ENCODE measurements around the gene PDE8A.
"Not testable (repeated sequence)": the region's sequence is repeated elsewhere in the genome, so short reads cannot be mapped to it uniquely, and the experiment has no call there.

Gene PDE8A

DNA sequence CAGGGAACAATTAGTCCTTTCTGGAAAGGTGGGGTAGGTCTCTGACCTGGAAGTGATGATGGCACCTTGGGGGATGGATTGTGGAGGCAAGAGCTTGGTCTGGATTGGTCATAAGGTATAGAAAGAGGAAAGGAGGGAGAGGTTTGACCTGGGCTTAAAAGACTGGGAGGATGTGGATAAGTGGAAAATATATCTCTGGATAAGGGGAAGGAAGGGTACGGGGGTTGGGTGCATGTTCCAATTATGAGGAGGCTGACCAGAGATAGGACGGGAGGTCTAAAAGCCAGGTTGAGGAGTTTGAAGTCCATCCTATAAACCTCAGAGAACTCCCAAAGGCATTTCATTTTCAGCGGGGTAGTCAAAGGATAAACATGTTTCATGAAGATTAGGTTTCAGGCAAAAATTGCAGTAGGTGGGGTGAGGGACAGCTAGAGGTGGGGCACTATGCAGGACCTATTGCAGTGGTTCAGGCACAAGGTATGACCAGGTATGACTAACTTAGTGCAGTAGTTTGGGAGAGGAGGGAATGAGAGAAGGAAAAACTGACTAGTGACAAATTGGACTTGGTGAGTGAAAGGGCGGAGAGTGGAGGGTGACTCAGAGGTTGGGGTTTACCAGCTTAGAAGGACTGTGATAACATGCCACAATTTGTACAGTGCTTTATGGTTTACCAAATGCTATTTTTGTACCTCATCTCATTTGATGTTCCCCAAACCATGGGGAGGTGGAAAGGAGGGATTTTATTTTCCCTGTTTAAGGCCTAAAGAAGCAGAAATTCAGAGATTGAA lies 10.7 kb downstream of the PDE8A start:
- DNase-seq = peak; percentile 74

DNA sequence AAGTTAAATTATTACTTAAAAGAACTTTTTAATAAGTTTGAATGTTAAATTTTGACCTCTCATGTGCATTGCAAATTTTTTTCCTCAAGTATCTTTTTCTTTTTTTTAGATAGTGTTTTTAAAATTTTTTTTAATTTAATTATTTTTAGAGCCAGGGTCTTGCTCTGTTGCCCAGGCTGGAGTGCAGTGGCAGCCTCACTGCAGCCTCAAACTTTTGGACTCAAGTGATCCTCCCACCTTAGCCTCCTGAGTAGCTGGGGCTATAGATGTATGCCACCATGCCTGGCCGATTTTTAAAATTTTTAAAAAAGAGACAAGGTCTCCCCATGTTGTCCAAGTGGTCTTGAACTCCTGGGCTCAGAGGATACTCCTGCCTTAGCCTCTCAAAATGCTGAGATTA lies 14.4 kb downstream of the PDE8A start:
- DNase-seq = no peak

DNA sequence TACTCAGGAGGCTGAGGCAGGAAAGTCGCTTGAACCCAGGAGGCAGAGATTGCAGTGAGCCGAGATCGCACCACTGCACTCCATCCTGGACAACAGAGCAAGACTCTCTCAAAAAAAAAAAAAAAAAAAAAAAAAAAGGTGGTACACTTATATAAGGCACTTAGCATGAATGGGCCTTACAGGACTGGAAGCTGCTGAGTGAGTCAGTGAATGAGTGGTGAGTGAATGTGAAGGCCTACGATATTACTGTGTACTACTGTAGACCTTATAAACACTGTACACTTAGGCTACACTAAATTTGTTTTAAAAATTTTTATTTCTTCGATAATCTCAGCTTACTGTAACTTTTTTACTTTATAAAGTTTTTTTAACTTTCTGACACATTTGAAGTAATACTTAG lies 15.1 kb downstream of the PDE8A start:
- DNase-seq = peak; percentile 21

DNA sequence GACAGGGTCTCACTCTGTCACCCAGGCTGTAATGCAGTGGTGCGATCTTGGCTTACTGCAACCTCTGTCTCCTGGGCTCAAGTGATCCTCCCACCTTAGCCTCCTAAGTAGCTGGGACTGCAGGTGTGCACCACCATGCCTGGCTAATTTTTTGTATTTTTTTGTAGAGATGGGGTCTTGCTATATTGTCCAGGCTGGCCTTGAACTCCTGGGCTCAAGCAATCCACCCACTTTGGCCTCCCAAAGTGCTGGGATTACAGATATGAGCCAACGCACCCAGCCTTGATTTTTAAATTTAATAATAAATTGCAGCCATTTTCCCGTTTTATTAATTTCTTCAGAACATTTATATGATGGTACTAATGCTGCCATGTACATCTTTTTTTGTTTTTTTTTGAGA lies 15.6 kb downstream of the PDE8A start:
- not testable (repeated sequence) for DNase-seq

DNA sequence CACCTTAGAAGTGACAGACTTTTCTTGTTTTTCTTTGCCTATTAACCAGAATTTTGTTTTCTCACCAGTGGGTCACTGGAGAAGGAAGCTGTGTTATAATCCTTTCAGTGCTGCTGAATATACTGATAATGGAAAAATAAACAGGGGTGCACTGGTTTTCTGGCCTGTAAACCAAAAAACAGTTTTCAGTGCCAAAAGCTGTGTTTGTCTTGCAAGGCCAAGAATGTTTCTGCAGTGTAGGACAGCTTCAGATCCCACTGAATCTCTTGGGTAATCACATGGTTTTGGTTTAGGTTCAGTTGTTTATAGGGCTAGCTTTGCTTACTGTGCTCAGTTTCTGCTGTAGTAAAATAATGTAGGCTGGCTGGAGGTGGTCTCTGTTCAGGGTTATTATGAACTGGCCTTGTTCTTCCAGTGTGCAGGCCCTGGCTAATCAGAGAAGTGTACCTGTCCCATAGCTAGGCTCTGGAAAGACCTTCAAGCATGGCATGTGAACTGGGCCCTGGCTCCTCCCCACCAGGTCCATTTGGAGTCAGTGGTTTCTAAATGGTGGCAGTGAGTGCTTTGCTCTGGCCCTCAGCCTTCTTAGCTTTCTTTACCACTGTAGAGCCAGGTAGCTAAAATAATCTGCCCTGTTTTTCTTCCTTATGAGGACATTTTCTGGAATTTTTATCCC lies 18.7 kb downstream of the PDE8A start:
- no peak for DNase-seq

DNA sequence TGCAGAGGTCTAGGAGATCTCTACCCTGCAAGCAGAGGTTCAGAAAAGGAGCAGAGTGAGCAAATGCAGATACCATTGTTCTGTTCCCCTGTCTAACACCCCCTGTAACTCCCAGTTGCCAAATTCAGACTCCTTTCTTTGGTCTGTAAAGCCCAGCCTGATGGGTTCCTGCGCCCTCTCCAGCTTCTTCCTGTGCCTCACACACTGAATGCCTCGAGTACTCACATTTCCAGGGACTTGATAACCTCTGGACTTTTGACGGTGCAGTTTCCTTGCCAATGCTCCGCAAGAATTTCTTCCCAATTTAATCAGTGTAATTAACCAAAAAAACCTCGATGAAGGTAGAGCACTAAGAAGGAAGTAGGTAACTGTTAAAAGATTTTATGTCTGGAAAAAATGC lies 19.3 kb downstream of the PDE8A start:
- no peak for DNase-seq

DNA sequence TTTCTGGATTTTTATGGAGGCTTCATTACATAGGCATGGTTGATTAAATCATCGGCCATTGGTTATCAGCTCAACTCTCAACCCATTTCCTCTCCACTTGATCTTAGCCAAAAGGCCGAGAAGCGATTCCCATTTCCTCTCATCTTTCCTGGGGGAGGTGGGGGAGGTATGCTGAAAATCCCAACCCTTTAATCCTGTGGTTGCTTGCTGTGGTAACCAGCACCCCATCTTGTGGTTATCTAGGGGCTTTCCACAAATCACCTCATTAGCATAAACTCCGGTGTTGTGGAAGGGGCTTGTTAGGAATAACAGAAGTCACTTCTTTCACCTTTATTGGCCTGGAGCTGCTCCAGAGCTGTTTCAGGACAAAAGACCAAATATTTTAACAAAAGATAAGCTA lies 20.9 kb downstream of the PDE8A start:
- DNase-seq = peak; percentile 18

DNA sequence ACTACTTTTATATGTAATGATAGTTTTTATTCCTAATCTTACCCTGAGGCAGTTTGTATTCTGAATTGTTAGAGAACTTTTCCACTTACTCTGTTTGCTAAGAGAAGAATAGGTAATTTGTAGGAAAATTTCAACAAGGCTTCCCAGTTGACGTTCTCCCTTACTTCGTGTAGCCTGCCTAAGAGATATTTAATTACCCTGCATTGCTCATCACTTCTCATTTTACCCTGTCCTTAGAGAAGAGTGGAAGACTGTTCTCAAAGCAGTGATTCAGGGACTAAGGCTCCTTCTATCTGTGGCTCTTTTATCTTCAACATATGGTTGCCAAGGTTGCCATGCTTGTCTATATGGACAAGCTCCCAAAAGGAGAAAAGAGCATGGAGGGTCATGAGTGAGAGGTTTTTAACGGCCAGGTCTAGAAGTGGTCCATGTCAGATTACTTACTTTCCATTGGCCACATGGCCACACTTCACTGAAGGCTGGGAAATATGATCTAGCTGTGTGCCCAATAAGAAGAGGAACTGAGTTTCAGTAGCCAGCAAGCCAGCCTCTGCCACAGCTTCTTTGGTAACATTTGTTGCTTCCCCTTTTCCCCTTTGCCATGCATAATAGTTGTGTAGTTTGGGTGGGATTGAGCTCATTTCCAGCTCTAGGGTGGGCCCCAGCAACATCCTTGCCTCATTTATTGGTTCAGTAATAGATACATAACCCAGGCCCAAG lies 22.1 kb downstream of the PDE8A start:
- DNase-seq = no peak

DNA sequence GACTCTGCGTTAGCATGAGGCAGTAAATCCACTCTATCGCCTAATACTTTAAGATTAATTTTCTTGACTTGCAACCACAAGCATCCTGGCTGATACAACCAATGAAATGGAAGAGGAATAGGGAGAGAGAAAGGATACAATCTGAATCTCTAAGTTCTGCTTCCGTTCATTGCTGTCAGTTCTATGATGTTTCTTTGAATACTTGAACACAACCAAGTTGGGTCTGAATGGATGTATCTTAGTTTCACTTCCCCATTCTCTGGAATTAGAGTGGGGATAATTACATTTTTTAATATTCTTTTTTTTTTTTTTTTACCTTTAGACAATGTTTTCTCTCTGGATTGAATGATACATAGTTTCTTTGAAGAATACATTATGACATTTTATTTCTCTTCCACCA lies 22.9 kb downstream of the PDE8A start:
- no peak for DNase-seq

DNA sequence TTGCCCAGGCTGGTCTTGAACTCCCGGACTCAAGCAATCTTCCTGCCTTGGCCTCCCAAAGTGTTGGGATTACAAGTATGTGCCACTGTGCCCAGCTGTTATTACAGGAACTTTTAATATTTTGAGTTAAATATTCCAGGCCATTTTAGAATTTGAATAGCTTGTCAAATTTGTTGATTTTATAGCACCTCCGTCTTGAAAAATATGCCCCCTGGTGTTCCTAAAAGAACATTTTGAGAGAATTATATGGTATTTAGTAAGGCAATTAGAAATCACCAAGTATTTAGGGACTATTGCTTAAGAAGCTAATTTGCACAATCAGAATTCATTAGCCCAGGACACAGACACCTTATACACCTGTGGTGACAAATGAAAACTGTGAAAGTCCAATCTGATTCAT lies 23.7 kb downstream of the PDE8A start:
- no peak for DNase-seq

DNA sequence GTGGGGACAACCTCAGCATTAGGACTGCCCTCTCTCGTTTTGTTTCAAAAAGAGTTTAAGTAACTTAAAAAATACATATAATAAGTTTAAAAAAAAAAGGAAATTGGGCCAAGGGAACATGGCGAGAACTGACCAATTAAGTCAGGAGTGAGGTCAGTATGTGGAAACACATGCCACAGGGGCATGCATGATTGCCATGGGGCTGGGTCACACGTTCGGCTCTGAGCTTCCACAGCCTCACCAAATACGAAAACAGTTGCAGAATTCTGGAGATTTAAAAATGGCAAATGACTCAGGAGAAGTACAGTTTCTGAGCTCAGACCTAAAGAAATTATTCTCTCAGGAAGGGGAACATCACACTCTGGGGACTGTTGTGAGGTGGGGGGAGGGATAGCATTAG lies 24.1 kb downstream of the PDE8A start:
- no peak for DNase-seq

DNA sequence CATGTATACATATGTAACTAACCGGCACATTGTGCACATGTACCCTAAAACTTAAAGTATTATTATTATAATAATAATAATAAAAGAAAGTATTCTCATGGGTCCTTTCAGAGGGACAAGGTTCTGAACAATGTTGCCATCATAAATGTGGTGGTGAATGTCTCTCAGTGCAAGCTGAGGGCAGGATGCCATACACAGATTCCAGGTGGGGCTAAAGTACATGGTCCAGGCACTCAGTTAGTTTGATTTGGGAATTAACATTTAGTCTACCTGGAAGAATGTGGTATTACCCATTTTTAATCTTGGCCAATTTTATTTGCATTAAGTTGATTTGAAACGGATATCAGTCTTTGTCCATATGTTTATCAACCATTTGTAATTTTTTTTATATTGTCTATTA lies 24.5 kb downstream of the PDE8A start:
- DNase-seq = no peak

DNA sequence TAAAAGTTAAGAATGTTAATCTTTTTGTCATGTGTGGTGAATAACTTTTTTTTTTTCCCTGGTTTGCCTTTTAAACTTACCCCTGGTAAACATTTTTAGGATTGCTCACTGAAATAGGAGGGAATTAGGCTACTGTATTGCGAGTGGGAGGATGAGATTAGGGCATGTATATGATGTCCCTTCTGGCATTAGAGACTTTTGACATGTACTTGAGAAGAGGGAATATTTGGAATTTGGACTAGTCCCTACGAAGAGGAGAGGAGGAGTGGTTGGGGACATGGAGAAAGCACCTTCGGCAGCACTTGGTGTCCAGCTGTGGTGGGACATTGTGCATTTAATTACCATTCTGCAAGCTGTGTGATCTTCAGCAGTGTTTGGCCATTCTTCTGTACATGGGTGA lies 25.0 kb downstream of the PDE8A start:
- DNase-seq = no peak

DNA sequence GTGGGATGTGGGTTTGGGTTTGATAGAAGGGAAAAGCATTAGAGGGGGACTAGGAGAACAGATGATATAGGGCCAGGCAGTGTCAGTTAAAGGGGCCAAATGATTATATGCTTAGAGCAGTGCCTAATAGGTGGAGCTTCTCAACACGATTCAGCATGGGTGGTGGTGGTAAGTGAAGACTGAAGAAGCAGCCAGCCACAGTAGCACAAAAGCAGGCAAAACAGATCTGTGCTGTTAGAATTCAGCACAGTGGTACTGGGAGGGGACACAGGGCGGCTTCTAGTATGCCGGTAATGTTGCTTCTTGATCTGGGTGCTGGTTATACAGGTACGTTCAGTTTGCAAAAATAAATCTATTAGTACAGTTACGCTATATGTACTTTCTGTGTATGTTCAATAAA lies 25.5 kb downstream of the PDE8A start:
- DNase-seq = no peak

DNA sequence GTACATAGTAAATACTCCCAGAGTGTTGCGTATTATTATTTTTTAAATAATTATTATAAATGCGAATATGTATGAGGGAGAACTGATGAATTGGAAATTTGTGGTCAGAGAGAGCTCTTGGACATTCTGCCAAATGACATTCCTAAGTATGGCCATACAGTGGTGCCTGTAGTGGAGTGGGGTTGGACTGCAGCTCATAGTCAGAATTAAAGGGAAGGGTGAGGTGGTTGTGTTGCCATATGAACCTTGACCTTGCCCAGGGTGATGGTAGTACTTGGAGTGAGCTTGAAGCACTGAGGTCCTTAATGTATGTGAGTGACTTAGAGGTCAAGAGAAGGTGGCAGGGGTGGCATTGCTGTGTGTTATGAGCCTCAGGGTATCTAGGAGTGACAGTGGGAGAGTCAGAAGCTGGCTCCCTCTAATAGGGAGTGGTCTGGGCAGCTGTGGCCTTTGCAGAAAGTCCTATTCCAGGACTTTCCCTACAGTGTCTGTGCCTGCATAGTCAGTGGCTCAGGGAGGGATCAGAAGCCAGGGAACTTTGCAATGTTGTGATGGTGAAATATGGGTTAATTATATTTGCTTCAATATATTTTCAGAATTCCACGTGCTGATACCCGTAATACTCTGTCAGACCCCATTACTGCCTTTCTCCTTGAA lies 26.2 kb downstream of the PDE8A start:
- no peak for DNase-seq

DNA sequence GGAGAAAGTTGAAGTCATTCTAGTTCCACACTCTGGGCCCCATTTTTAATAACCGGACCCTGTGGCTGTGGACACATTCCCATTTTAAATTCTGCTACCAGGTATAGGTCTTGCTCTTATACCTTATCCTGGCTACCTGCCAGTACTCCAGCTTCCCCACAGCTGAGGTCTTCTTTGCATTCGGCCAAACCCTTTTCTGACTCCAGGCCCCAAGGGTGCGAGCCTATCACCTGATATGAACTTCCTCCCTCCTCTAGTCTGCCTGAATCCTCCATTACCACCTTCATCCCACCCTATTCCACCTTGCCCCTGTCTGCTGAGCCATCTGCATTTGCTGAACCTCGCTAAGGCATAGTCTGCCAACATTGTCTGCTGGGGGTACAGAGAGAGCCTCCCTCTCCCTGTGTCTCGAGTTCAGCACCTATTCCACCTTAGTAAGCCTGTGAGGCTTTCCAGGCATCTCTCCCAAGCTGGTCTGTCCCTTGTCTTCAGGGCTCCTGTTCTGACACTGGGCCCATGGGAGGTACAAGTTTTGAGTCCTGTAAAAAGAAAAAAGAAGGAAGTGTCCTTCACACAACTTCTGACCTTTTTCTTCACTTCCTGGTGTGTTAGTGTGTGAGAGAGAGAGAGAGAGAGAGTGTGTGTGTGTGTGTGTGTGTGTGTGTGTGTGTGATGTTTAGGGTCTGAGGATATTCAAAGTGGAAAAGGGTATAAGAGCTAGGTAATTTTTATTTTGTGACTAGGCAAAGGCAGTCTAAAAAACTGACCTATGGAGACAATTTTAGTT lies 27.0 kb downstream of the PDE8A start:
- no peak for DNase-seq

DNA sequence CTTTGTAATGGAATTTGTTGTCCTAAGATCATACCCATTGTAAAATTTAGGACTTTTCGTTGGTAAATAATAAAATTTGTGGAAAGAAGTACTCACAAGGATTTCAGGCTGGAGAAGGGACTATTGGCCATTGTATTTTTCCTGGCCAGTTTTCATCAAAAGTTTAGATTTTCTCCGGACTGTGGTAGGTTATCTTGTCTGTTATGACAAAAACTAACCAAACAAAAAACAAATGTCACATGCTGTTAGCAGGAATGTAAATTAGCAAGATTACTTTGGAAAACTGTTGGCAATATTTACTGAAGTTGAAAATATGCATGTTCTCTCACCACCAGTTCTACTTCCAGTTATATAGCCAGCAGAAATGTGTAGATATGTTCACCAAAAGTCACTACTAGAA lies 27.8 kb downstream of the PDE8A start:
- no peak for DNase-seq

DNA sequence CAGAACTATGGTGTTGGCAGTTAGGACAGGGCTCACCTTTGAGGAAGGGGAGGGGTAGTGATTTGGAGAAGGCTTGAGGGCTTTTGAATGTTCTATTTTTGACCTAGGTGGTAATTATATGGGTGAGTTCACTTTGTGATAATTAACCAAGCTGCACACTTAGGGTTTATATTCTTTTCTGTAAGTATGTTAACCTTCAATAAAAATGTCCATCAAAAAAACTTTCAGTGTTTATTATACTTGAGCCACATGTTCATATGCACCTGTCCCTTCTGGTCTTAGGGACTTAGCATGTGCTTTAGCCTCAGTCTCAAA lies 28.4 kb downstream of the PDE8A start:
- DNase-seq = no peak

DNA sequence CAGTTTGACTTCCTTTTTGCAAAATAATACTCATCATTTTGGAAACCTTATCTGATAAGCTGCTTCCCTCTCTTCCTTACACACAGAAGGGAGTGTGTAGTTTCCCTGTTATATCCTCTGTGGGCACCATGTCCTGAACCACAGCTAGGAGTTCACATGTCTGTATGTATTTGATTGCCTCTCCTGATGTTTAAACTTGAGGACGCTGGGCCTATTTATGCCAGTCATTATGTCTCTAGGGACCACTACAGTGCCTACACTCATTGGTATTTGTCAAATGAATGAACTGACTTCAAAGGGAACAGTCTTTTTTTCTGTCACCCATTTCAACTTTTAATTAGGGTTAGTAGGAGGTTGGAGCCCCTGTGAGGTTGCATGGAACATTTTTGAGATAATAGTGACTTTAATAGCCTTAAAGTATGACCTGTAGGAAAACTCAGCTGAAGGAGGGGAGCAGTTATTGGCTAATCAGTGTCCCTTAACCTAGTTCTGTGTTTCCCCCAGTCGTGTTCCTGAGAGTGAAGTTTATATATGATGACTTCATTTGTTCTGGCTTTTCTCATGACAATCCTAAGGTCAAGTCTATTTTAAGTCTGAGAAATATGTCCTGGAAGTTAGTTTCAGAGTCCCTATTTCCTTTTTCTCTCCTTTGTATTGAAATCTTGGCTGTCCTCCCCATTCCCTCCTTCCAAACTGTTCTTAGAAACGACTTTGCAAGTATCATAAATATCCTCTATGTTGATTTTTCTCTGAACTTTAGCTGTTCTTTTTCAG lies 28.9 kb downstream of the PDE8A start:
- no peak for DNase-seq

DNA sequence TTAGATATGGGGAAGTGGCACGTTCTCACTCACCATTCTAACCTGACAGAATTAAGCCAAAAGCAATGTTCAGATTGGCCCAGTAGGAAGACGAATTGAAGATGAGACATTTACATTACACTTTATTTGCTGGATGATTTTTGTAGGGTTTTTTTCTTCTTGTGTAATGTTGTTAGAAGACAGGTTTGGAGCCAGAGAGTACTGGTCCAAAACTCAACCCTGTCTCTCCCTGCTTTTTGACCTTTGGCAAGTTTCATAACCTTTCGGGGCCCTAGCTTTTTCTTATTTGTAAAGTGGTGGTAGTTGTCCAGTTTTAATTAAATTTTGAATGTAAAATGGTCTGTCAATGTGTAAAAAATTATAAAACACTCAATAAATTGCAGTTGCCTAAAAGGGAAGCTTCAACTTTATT lies 29.5 kb downstream of the PDE8A start:
- no peak for DNase-seq

DNA sequence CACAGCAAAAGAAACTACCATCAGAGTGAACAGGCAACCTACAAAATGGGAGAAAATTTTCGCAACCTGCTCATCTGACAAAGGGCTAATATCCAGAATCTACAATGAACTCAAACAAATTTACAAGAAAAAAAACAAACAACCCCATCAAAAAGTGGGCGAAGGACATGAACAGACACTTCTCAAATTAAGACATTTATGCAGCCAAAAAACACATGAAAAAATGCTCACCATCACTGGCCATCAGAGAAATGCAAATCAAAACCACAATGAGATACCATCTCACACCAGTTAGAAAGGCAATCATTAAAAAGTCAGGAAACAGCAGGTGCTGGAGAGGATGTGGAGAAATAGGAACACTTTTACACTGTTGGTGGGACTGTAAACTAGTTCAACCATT lies 30.1 kb downstream of the PDE8A start:
- DNase-seq = not testable (repeated sequence)

DNA sequence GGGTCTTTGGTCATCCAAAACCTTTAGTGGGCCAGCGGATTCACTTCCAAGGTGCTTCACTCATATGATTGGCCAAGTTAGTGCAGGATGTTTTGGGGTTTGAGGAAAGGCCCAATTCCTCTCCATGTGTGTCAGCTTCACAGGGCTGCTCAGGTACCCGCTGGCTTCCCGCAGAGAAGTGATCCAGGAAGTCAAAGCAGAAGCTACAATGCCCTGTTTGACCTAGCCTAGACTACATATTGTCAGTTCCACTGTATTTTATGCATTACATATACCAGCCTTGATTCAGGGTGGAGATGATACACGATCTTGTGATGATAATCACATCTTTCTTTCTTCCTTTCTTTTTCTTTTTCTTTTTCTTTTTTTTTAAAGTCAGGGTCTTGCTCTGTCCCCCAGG lies 32.1 kb downstream of the PDE8A start:
- DNase-seq = no peak
